GM12878 (cell line): ENCODE results near the gene MYO1D. TPM values are rescaled to one million over a fixed set of nuclear protein-coding genes. Genes with fewer than 3 reads are reported as not detected.

Experiments
- CHD4 ChIP-seq: fragments of 200-600 bp; sonication (generic); IDR thresholded peaks from 2 replicates; pipeline ENCODE4 v1.6.1; 2016; ENCODE audit warnings: mild to moderate bottlenecking
- CUX1 ChIP-seq: IDR thresholded peaks from 2 replicates; pipeline ENCODE4 v1.6.1; 2012; ENCODE audit warnings: improper control_type of control experiment, low read depth, low read length; ENCODE audit not compliant: insufficient replicate concordance
- EGR1 ChIP-seq, 2 experiments: IDR thresholded peaks; 1 replicate in 1 of 2; 2 replicates in 1 of 2; pipeline ENCODE4 v1.6.1; 2011 to 2012; ENCODE audit warnings: low read depth in 2 of 2, low read length in 2 of 2, borderline replicate concordance in 1 of 2, mild to moderate bottlenecking in 1 of 2, moderate library complexity in 1 of 2
- FOS ChIP-seq: IDR thresholded peaks from 3 replicates; pipeline ENCODE4 v1.6.1; 2011; ENCODE audit warnings: borderline replicate concordance; ENCODE audit not compliant: insufficient read length; ENCODE audit errors: extremely low read depth
- HDGF ChIP-seq: fragments of 450-650 bp; IDR thresholded peaks from 2 replicates; pipeline ENCODE4 v1.6.1; 2016; ENCODE audit warnings: antibody characterized with exemption
- KDM1A ChIP-seq: fragments of 200-600 bp; sonication (generic); IDR thresholded peaks from 2 replicates; pipeline ENCODE4 v1.6.1; 2016; ENCODE audit warnings: borderline replicate concordance
- PAX5 ChIP-seq: IDR thresholded peaks from 2 replicates; pipeline ENCODE4 v1.6.1; 2011; ENCODE audit warnings: low read depth, low read length, borderline replicate concordance
- RBBP5 ChIP-seq: fragments of 200-600 bp; sonication (generic); conservative IDR thresholded peaks from 2 replicates; pipeline ENCODE4 v1.6.1; 2016
- SREBF1 ChIP-seq: IDR thresholded peaks from 2 replicates; pipeline ENCODE4 v1.6.1; 2012; ENCODE audit warnings: mild to moderate bottlenecking, low read length
- TCF12 ChIP-seq: IDR thresholded peaks from 2 replicates; pipeline ENCODE4 v1.6.1; 2011; ENCODE audit warnings: low read depth, mild to moderate bottlenecking, low read length
- WRNIP1 ChIP-seq: IDR thresholded peaks from 2 replicates; pipeline ENCODE4 v1.6.1; 2011; ENCODE audit warnings: low read depth, low read length, improper control_type of control experiment, borderline replicate concordance
- YBX1 ChIP-seq: fragments of 450-650 bp; IDR thresholded peaks from 2 replicates; pipeline ENCODE4 v1.6.1; 2016; ENCODE audit warnings: antibody characterized with exemption
- ZNF274 ChIP-seq: IDR thresholded peaks from one replicate; pipeline ENCODE4 v1.8.0; 2011; ENCODE audit not compliant: insufficient read length, insufficient read depth
- ZNF384 ChIP-seq: IDR thresholded peaks from 2 replicates; pipeline ENCODE4 v1.6.1; 2012; ENCODE audit warnings: low read depth, mild to moderate bottlenecking, low read length, improper control_type of control experiment, borderline replicate concordance
- polyA plus RNA-seq, 11 experiments: library from polyadenylated mRNA; depleted of rRNA in 4 of 11; unstranded in 6 of 11; stranded (reverse) in 5 of 11; fragments of >200 nt; fragmentation: Nextera tagmentation in 4 of 11; fragmentation: Illumina TruSeq in 1 of 11; extraction: Ambion mirVana in 4 of 11; extraction: Trizol in 1 of 11; gene quantifications; 1 replicate in 1 of 11; 2 replicates in 10 of 11; pipeline versions ENCODE4 v1.2.1 to v1.2.3, GENCODE V29; 2011 to 2016; ENCODE audit warnings: inconsistent platforms in 2 of 11, missing spikeins in 2 of 11, low read depth in 1 of 11
- total RNA-seq, 4 experiments: library from RNA; depleted of rRNA in 3 of 4; stranded (reverse); fragments of >200 nt in 3 of 4; fragmentation: Illumina TruSeq in 1 of 4; extraction: Trizol in 1 of 4; gene quantifications; 2 replicates each; pipeline versions ENCODE4 v1.2.1 to v1.2.3, GENCODE V29; 2013 to 2021
- TF ChIP-seq, protein P1 (sequence below): fragments of 150-350 bp; IDR thresholded peaks from 2 replicates; pipeline ENCODE4 v1.6.1; 2016; ENCODE audit warnings: low read depth, low read length
- TF ChIP-seq, protein P2 (sequence below): IDR thresholded peaks from 2 replicates; pipeline ENCODE4 v1.6.1; 2011; ENCODE audit warnings: borderline replicate concordance, low read depth, mild to moderate bottlenecking, moderate library complexity, low read length; ENCODE audit not compliant: insufficient read depth, poor library complexity, severe bottlenecking

Gene MYO1D
- total and polyA plus RNA-seq, 10 of the 15 experiments (the other 5 are each of a cell fraction or from before 2014, with no cell fraction given), result 1.8 to 37.7 (median 25.4) TPM

- TF ChIP-seq, protein P1, sequence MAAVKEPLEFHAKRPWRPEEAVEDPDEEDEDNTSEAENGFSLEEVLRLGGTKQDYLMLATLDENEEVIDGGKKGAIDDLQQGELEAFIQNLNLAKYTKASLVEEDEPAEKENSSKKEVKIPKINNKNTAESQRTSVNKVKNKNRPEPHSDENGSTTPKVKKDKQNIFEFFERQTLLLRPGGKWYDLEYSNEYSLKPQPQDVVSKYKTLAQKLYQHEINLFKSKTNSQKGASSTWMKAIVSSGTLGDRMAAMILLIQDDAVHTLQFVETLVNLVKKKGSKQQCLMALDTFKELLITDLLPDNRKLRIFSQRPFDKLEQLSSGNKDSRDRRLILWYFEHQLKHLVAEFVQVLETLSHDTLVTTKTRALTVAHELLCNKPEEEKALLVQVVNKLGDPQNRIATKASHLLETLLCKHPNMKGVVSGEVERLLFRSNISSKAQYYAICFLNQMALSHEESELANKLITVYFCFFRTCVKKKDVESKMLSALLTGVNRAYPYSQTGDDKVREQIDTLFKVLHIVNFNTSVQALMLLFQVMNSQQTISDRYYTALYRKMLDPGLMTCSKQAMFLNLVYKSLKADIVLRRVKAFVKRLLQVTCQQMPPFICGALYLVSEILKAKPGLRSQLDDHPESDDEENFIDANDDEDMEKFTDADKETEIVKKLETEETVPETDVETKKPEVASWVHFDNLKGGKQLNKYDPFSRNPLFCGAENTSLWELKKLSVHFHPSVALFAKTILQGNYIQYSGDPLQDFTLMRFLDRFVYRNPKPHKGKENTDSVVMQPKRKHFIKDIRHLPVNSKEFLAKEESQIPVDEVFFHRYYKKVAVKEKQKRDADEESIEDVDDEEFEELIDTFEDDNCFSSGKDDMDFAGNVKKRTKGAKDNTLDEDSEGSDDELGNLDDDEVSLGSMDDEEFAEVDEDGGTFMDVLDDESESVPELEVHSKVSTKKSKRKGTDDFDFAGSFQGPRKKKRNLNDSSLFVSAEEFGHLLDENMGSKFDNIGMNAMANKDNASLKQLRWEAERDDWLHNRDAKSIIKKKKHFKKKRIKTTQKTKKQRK, result no peak
- TF ChIP-seq CUX1 (peak; percentile 68), KDM1A (no peak; the same call in 1 of the 2 replicates), FOS (no peak), CHD4 (no peak), YBX1 (no peak), PAX5 (peak; percentile 99), ZNF384 (peak; percentile 88), TCF12 (peak; percentile 66), WRNIP1 (no peak), EGR1 (IDR thresholded peaks at IDR 0.05; ENCODE audit: borderline replicate concordance in 1 of 2, low read depth in 2 of 2, low read length in 2 of 2) (0 out of 3 replicates have a peak, but pooled peaks of 1 of the 2 experiments have one; percentile 17), HDGF (no peak), ZNF274 (no peak), SREBF1 (no peak), RBBP5 (no peak)
- TF ChIP-seq, protein P2, sequence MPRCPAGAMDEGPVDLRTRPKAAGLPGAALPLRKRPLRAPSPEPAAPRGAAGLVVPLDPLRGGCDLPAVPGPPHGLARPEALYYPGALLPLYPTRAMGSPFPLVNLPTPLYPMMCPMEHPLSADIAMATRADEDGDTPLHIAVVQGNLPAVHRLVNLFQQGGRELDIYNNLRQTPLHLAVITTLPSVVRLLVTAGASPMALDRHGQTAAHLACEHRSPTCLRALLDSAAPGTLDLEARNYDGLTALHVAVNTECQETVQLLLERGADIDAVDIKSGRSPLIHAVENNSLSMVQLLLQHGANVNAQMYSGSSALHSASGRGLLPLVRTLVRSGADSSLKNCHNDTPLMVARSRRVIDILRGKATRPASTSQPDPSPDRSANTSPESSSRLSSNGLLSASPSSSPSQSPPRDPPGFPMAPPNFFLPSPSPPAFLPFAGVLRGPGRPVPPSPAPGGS, result peak; percentile 98
Measured at GRCh38 chr17:32523827-32524552, 352.9 kb downstream of the MYO1D start (continued).
